Activated naive CD4-positive, alpha-beta T cell treated with anti-CD3 and anti-CD28 coated beads, Interleukin-2, amount 50 U/mL, for 16 hours (primary cell): ENCODE data around the gene PLCXD1.
"Not testable (repeated sequence)": the region's sequence is repeated elsewhere in the genome, so short reads cannot be mapped to it uniquely, and the experiment has no call there.

Experiments
- DNase-seq: peaks from one replicate; pipeline ENCODE4 v3.0.0-alpha.2; 2020

Gene PLCXD1

GRCh38 chrX:264634-265455, 16.3 kb upstream of the PLCXD1 start:
- no peak for DNase-seq

DNA sequence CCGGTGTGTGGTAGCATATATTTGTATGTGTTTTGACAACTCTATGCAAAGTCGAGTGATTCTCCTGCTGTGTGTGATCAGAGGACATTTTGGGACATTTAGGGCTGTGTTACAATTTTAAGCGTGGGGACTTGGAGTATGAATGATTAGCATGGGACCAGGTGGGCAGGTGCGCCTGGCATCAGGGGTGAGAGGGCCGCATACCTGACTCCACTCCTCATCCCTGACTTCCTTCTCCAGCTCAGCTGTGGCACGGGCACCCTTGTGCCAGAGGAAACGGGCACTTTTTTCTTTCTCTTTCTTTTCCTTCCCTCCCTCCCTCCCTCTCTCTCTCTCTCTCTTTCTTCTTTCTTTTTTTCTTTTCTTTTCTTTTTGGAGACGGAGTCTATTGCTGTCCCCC, 15.7 kb upstream of the PLCXD1 start:
- DNase-seq, result no peak

DNA sequence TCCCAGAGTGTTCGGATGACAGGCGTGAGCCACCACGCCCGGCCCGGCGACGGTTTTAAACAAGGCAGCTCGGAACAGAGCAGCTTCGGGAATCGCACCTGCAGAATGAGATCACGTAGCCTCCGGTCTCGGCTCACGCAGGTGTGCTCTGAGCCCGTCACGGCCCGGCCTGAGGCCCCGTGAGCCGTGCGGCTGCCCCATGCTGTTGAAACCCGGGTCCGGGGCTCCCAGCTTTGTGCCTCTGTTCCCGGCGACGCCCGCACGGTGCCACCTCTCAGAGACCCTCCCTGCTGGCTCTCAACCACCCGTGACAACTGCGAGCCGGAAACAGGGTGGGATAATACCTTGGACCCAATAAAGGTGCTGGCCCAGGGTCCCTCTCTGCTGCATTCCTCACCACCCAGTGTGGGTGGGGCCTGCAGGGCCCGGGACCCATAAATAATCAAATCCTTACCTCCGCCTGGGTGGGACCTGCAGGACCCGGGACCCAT, 13.4 kb upstream of the PLCXD1 start:
- DNase-seq, result no peak

DNA sequence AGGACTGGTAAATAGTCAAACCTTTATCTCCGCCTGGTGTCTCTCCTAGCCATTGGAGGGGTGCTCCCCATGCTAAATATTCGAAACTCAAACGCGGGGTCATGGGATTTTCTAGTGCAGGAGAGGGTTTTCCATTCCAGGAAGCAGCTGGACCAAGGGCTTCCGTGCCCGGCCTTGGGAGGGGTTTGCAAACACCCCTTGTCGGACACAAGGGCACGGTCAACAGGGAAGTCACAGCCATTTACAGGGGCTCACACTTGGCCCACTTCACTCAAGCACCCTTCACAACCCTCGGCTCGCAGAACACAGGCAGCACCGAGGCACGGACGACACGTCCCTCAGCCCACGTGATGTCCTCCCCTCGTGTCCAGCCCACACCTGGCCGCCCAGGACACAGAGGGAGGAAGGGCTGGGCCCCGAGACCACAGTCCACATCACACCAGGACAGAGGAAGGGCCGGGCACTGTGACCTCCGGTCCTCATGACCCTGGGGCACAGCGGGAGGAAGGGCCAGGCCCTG, 10.3 kb upstream of the PLCXD1 start:
- DNase-seq, result peak; percentile 3

- no peak for DNase-seq
Measured at GRCh38 chrX:274904-275475, 6.2 kb upstream of the PLCXD1 start.

- no peak for DNase-seq
Measured at GRCh38 chrX:275476-275966, 5.7 kb upstream of the PLCXD1 start.

- peak; percentile 43 for DNase-seq
Measured at GRCh38 chrX:275967-276580, 5.1 kb upstream of the PLCXD1 start.

DNA sequence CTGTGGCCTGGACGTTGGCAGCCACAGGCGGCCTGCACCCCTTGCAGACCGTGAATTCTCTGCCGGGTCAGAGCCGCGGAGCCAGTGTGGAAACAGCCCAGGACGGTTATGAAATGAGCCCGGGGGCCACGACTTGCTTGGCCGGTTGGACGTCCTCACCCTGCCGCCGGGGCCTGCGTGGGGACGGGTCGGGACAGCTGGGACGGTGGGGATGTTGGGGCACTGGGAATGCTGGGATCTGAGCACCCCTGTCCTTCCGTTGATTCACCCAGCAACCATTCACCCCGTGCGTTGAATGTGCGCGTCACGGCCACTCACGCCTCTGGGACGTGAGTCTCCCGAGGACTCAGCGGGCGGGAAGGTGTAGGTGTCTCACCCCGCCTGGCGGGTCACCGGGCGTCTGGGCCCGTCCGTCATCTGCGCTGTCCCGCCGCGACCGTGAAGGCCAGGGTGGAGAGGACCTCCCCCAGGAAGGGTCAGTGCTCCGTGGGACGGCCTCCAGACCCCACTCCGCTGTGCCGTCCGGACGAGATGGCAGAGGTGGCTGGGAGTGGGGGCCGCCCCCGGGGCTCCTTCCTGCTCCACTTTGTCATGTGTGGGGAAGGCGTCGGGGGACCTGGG, 4.5 kb upstream of the PLCXD1 start:
- DNase-seq, result no peak

DNA sequence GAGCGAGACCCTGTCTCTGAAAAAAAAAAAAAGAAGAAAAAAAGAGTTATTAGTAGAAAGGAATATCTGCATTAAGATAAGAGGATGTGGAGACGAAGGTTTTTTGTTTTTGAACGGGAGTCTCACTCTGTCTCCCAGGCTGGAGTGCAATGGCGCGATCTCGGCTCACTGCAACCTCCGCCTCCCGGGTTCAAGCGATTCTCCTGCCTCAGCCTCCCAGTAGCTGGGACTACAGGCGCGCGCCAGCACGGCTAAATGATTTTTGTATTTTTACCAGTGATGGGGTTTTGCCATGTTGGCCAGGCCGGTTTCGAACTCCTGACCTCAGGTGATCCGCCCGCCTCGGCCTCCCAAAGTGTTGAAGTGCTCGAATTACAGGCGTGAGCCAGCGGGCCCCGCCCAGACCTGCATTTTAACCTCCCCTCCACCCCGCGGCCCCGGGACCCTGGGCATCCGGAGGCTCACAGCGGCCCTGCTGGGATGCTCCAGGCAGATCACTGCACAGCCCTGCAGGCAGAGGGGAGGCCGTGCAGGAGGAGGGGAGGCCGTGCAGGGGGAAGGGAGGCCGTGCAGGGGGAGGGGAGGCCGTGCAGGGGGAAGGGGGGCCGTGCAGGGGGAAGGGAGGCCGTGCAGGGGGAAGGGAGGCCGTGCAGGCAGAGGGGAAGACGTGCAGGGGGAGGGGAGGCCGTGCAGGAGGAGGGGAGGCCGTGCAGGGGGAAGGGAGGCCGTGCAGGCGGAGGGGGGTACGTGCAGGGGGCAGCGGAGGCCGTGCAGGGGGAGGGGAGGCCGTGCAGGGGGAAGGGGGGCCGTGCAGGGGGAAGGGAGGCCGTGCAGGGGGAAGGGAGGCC, 1.2 kb upstream of the PLCXD1 start:
- not testable (repeated sequence) for DNase-seq

DNA sequence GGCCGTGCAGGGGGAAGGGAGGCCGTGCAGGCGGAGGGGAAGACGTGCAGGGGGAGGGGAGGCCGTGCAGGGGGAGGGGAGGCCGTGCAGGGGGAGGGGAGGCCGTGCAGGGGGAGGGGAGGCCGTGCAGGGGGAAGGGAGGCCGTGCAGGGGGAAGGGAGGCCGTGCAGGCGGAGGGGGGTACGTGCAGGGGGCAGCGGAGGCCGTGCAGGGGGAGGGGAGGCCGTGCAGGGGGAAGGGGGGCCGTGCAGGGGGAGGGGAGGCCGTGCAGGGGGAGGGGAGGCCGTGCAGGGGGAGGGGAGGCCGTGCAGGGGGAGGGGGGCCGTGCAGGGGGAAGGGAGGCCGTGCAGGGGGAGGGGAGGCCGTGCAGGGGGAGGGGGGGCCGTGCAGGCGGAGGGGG, 459 bp upstream of the PLCXD1 start:
- DNase-seq, result not testable (repeated sequence)

GRCh38 chrX:282000-282681, 960 bp downstream of the PLCXD1 start:
- peak; percentile 3 for DNase-seq

DNA sequence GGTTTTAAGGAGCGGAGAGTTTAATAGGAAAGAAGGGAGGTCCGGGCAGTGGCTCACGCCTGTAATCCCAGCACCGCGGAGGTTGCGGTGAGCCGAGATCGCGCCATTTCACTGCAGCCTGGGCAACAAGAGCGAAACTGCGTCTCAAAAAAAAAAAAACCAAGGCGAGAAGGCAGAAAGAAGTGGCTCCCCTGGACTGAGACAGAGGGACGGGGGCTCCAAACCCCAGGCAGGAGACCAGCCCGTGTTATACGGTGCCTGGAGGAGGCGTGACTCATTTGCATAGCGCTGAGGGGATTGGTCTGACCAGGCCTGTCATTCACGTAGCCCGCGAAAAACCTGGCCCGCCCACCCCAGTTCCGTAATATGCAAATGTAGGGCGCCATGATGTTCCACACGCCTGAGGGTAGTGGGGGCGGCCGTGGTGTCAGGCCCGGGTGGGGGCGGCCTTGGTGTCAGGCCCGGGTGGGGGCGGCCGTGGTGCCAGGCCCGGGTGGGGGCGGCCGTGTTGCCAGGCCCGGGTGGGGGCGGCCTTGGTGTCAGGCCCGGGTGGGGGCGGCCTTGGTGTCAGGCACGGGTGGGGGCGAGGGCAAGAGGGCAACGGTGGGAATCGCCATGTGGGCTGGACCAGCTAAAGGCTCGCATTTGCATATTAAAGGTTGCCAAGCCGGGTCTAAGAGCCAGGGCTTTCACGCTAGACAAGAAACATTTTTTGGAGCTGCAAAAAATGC, 2.1 kb downstream of the PLCXD1 start:
- DNase-seq, result peak; percentile 92

GRCh38 chrX:285076-285677, 4.0 kb downstream of the PLCXD1 start:
- DNase-seq, result no peak

GRCh38 chrX:287670-288069, 6.5 kb downstream of the PLCXD1 start:
- DNase-seq, result no peak

GRCh38 chrX:288561-288991, 7.4 kb downstream of the PLCXD1 start:
- no peak for DNase-seq

GRCh38 chrX:290476-291166, 9.4 kb downstream of the PLCXD1 start:
- no peak for DNase-seq

DNA sequence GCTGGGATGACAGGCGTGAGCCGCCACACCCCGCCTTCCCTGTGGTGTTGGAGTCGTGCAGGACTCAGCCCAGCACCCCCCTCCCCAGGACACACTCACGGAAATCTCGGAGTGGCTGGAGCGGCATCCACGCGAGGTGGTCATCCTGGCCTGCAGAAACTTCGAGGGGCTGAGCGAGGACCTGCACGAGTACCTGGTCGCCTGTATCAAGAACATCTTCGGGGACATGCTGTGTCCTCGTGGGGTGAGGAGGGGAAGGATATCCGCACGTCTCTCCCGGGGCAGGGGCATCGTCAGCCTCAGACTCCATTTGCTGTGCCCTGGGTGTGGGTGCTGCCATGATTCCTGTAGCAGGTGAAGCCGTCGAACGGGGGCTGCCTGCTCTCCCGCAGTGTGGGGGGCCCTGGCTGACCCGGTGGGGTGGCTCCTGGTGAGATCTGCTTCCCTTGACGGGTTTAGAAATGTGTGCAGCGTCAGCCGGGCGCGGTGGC, 10.3 kb downstream of the PLCXD1 start:
- peak; percentile 4 for DNase-seq

GRCh38 chrX:292900-293897, 12.0 kb downstream of the PLCXD1 start:
- DNase-seq, result peak; percentile 7
